ENCODE data around the gene GADD45GIP1. TPM values are rescaled to one million over a fixed set of nuclear protein-coding genes. Genes with fewer than 3 reads are reported as not detected.

GADD45GIP1 gene
- total RNA-seq, 3 donors from 2014 or later, result 10.0 to 16.4 (median 14.1) TPM

GRCh38 chr19:12970070-12970820 is 13.2 kb upstream of the GADD45GIP1 start:
- DNase-seq (no peak), ATAC-seq (no peak)
- no peak overlapping the region for H3K4me3 ChIP-seq
- intact Hi-C loops (cut with DNase I, micrococcal nuclease), result loop anchor here in 1 of 2 donors (10.0 kb wide), 1 partner anchor 295 kb away; no protein-coding TSS in a partner anchor
- H3K36me3 ChIP-seq (ENCODE audit: low read depth), result no peaks in the 10 kb centered on the region
- H3K4me1 ChIP-seq (ENCODE audit: low read depth), result no peaks in the 10 kb centered on the region
- TF ChIP-seq CTCF (IDR thresholded peaks at IDR 0.05), result no peak
- no peaks in the 10 kb centered on the region for H3K9me3 ChIP-seq

- intact Hi-C loops (cut with DNase I, micrococcal nuclease), result no loop called here
- no peaks in the 10 kb centered on the region for H3K36me3 ChIP-seq (ENCODE audit: low read depth)
- no peaks in the 10 kb centered on the region for H3K4me1 ChIP-seq (ENCODE audit: low read depth)
- no peak for TF ChIP-seq CTCF (IDR thresholded peaks at IDR 0.05)
- ATAC-seq (no peak), DNase-seq (no peak)
- H3K4me3 ChIP-seq, result no peak within 1 kb of the TSS
- no peaks in the 10 kb centered on the region for H3K9me3 ChIP-seq
These were observed 12.4 kb upstream of the GADD45GIP1 start, which contains the start of gene DAND5 for GRCh38 chr19:12969292-12969988. Gene DAND5, plus strand, starts transcription at chr19:12969576. Its CDS starts 85 bp downstream, at chr19:12969661.

- Histone ChIP-seq H3K9me3 (no peaks in the 10 kb centered on the region), H3K4me3 (no peak overlapping the region), H3K36me3 (ENCODE audit: low read depth) (no peaks in the 10 kb centered on the region), H3K4me1 (ENCODE audit: low read depth) (no peaks in the 10 kb centered on the region)
- intact Hi-C loops (cut with DNase I, micrococcal nuclease), result no loop called here
- ATAC-seq (no peak), DNase-seq (no peak)
- TF ChIP-seq CTCF (IDR thresholded peaks at IDR 0.05), result no peak
These were observed 10.9 kb upstream of the GADD45GIP1 start for GRCh38 chr19:12967907-12968306.

GRCh38 chr19:12965812-12966135 is 8.8 kb upstream of the GADD45GIP1 start:
- ATAC-seq, result no peak
- intact Hi-C loops (cut with DNase I, micrococcal nuclease), result no loop called here

More at GRCh38 chr19:12965812-12966135, 8.8 kb upstream of the GADD45GIP1 start:
- Histone ChIP-seq H3K36me3 (ENCODE audit: low read depth) (no peaks in the 10 kb centered on the region), H3K4me3 (no peak overlapping the region), H3K9me3 (no peaks in the 10 kb centered on the region), H3K4me1 (ENCODE audit: low read depth) (no peaks in the 10 kb centered on the region)
- DNase-seq, result no peak
- no peak for TF ChIP-seq CTCF (IDR thresholded peaks at IDR 0.05)

All from mucosa of descending colon (tissue), 3 donors.